Lung (tissue), 12 donors: Measurements from ENCODE around the gene IQGAP3. TPM values are rescaled to one million over a fixed set of nuclear protein-coding genes. Genes with fewer than 3 reads are reported as not detected.

Source experiments
- ATAC-seq: fragments of 200-7000 bp; cut with Tn5 transposase; one replicate; pipeline ENCODE4 v1.9.1; 2020; ENCODE audit warnings: moderate number of reproducible peaks; ENCODE audit not compliant: insufficient read depth, low FRiP score
- DNase-seq, 3 donors: peaks; one replicate each; pipeline ENCODE4 v3.0.0-alpha.2; 2013 to 2017
- H3K27ac ChIP-seq, 2 donors: one replicate each; pipeline ENCODE4 v1.5.1; 2013; ENCODE audit warnings: mild to moderate bottlenecking in 2 of 2, moderate library complexity in 2 of 2, control low read depth in 1 of 2, inconsistent platforms in 1 of 2, low read depth in 1 of 2, low read length in 1 of 2
- H3K27me3 ChIP-seq, 3 donors: one replicate each; pipeline ENCODE4 v1.5.1; 2013; ENCODE audit warnings: low read length in 2 of 3; ENCODE audit not compliant: control insufficient read depth in 3 of 3, insufficient read depth in 3 of 3
- H3K36me3 ChIP-seq, 4 donors: one replicate each; pipeline ENCODE4 v1.5.1; 2013; ENCODE audit warnings: low read length in 4 of 4, mild to moderate bottlenecking in 1 of 4, moderate library complexity in 1 of 4; ENCODE audit not compliant: control insufficient read depth in 4 of 4, insufficient read depth in 4 of 4
- H3K4me1 ChIP-seq, 5 donors: one replicate each; pipeline ENCODE4 v1.5.1; 2013; ENCODE audit warnings: low read length in 5 of 5, mild to moderate bottlenecking in 2 of 5, moderate library complexity in 1 of 5; ENCODE audit not compliant: control insufficient read depth in 5 of 5, insufficient read depth in 5 of 5
- H3K4me3 ChIP-seq: one replicate; pipeline ENCODE4 v1.5.1; 2013; ENCODE audit warnings: mild to moderate bottlenecking, control low read depth, moderate library complexity
- H3K9ac ChIP-seq, 2 donors: one replicate each; pipeline ENCODE4 v1.5.1; 2013; ENCODE audit warnings: low read length in 2 of 2, control low read depth in 1 of 2; ENCODE audit not compliant: insufficient read depth in 1 of 2
- H3K9me3 ChIP-seq, 4 donors: one replicate each; pipeline ENCODE4 v1.5.1; 2013; ENCODE audit warnings: low read length in 3 of 4, mild to moderate bottlenecking in 1 of 4, moderate library complexity in 1 of 4; ENCODE audit not compliant: control insufficient read depth in 4 of 4, insufficient read depth in 3 of 4
- CTCF ChIP-seq: IDR thresholded peaks from 2 replicates; pipeline ENCODE4 v1.5.1; 2012; ENCODE audit warnings: mild to moderate bottlenecking; ENCODE audit errors: control extremely low read depth, extremely low read depth
- whole genome bisulfite sequencing, 2 donors: extraction: QIAGEN DNeasy Blood & Tissue Kit; methylation state at CpG; one replicate each; pipeline ENCODE4 v1.1.7; 2013; 5-methylcytosine and 5-hydroxymethylcytosine counted together
- polyA plus RNA-seq, 2 donors: library from polyadenylated mRNA; stranded (reverse); fragments of 200-250 nt; gene quantifications; one replicate each; pipeline ENCODE4 v1.2.1, GENCODE V29; 2013
- total RNA-seq, 2 donors: library from RNA; depleted of rRNA in 1 of 2; stranded (reverse); fragments of >200 nt in 1 of 2; gene quantifications; one replicate each; pipeline ENCODE4 v1.2.1, GENCODE V29; 2014 to 2021
- donor health status: control.
- donor health status: control.
- donor health status: Bipolar disorder and iron deficiency.
- donor health status: healthy.
- donor health status: DM: yes; HTN: yes; CAD: no.

IQGAP3 gene
- total and polyA plus RNA-seq, 4 donors = 0.42 to 3.4 (median 1.2) TPM

- no peak for TF ChIP-seq CTCF
- 27 to 44% methylated on average over 11 of the region's 11 CpGs for WGBS, 2 donors
- Histone ChIP-seq H3K27me3 (no peaks in the 10 kb centered on the region), H3K4me1 (peaks cover 45 to 93% (median 63%) of the 10 kb centered on the region in 5 donors), H3K27ac (peak overlapping the region; percentile 16 to 75), H3K9ac (no peak overlapping the region), H3K4me3 (no peak overlapping the region), H3K36me3 (peaks cover 0 to 7% (median 5%) of the 10 kb centered on the region in 4 donors), H3K9me3 (no peaks in the 10 kb centered on the region)
- DNase-seq (no peak), ATAC-seq (no peak)
Measured at GRCh38 chr1:156493154-156493631, 79.2 kb downstream of the IQGAP3 start.

- no peak for DNase-seq
Measured at GRCh38 chr1:156492591-156493080, 79.7 kb downstream of the IQGAP3 start.

GRCh38 chr1:156492013-156492590, 80.3 kb downstream of the IQGAP3 start:
- Histone ChIP-seq H3K27me3 (no peaks in the 10 kb centered on the region), H3K36me3 (peaks cover 0 to 9% (median 5%) of the 10 kb centered on the region in 4 donors), H3K9ac (peak overlapping the region in 1 of 2 donors; percentile 35), H3K4me3 (no peak overlapping the region), H3K9me3 (no peaks in the 10 kb centered on the region), H3K4me1 (peaks cover 37 to 88% (median 58%) of the 10 kb centered on the region in 5 donors), H3K27ac (peak overlapping the region; percentile 17 to 84)
- DNase-seq (no peak), ATAC-seq (no peak)
- 68 to 69% methylated on average over 6 of the region's 6 CpGs for WGBS, 2 donors
- TF ChIP-seq CTCF = no peak

More at GRCh38 chr1:156492591-156493080, 79.7 kb downstream of the IQGAP3 start:
- Histone ChIP-seq H3K27me3 (no peaks in the 10 kb centered on the region), H3K9me3 (no peaks in the 10 kb centered on the region), H3K27ac (peak overlapping the region; percentile 0 to 75), H3K9ac (no peak overlapping the region), H3K4me1 (peaks cover 40 to 91% (median 62%) of the 10 kb centered on the region in 5 donors), H3K36me3 (peaks cover 0 to 9% (median 5%) of the 10 kb centered on the region in 4 donors), H3K4me3 (no peak overlapping the region)
- ATAC-seq = no peak
- WGBS, 2 donors = 12 to 31% methylated on average over 7 of the region's 7 CpGs
- no peak for TF ChIP-seq CTCF
